SK-N-MC (cell line): ENCODE data around the gene PLEKHA7.

Experiments used
- DNase-seq: peaks from one replicate; pipeline ENCODE4 v3.0.0-alpha.2; 2011; ENCODE audit warnings: low read depth, low spot score
- H3K27ac ChIP-seq: fragments of 200-600 bp; sonication (generic); 2 replicates; pipeline ENCODE4 v1.5.1; 2016; ENCODE audit warnings: mixed run types
- H3K36me3 ChIP-seq: fragments of 200-600 bp; sonication (generic); 2 replicates; pipeline ENCODE4 v1.6.1; 2017; ENCODE audit warnings: antibody characterized with exemption, low read length, mixed read lengths; ENCODE audit not compliant: insufficient read depth
- H3K4me3 ChIP-seq: fragments of 200-600 bp; sonication (generic); 2 replicates; pipeline ENCODE4 v1.5.1; 2016
- H3K9ac ChIP-seq: fragments of 200-600 bp; sonication (generic); 2 replicates; pipeline ENCODE4 v1.8.0; 2017; ENCODE audit warnings: mixed run types, mixed read lengths; ENCODE audit not compliant: insufficient read length
- H3K9me3 ChIP-seq: fragments of 200-600 bp; sonication (generic); 2 replicates; pipeline ENCODE4 v1.6.1; 2017; ENCODE audit warnings: low read depth, mild to moderate bottlenecking, antibody characterized with exemption, low read length, moderate library complexity, mixed read lengths
- EZH2 ChIP-seq: fragments of 200-600 bp; sonication (generic); IDR thresholded peaks from one replicate; pipeline ENCODE4 v1.6.1; 2017; ENCODE audit warnings: antibody characterized with exemption
- FOXP2 ChIP-seq: optimal IDR thresholded peaks from 2 replicates; pipeline ENCODE3; 2011; ENCODE audit warnings: mild to moderate bottlenecking, moderate library complexity; ENCODE audit not compliant: insufficient read depth; ENCODE audit errors: extremely low read length, control extremely low read depth
- POLR2AphosphoS5 ChIP-seq: IDR thresholded peaks from 2 replicates; pipeline ENCODE4 v1.6.1; 2012; ENCODE audit warnings: mild to moderate bottlenecking, low read depth, low read length, borderline replicate concordance

Gene PLEKHA7

GRCh38 chr11:16790486-16791190 is 223.6 kb downstream of the PLEKHA7 start:
- Histone ChIP-seq H3K9me3 (no peaks in the 10 kb centered on the region), H3K4me3 (no peak overlapping the region), H3K27ac (no peak overlapping the region), H3K9ac (no peak overlapping the region), H3K36me3 (no peaks in the 10 kb centered on the region)
- TF ChIP-seq POLR2AphosphoS5 (no peak), EZH2 (no peak), FOXP2 (no peak)
- no peak for DNase-seq

- no peaks in the 10 kb centered on the region for H3K9me3 ChIP-seq
- H3K9ac ChIP-seq = no peak overlapping the region
- no peak for TF ChIP-seq FOXP2
- TF ChIP-seq POLR2AphosphoS5 = no peak
- no peak for TF ChIP-seq EZH2
- no peak for DNase-seq
- no peak overlapping the region for H3K27ac ChIP-seq
- no peaks in the 10 kb centered on the region for H3K36me3 ChIP-seq
- no peak overlapping the region for H3K4me3 ChIP-seq
These were observed 224.4 kb downstream of the PLEKHA7 start for GRCh38 chr11:16789560-16790485.

DNA sequence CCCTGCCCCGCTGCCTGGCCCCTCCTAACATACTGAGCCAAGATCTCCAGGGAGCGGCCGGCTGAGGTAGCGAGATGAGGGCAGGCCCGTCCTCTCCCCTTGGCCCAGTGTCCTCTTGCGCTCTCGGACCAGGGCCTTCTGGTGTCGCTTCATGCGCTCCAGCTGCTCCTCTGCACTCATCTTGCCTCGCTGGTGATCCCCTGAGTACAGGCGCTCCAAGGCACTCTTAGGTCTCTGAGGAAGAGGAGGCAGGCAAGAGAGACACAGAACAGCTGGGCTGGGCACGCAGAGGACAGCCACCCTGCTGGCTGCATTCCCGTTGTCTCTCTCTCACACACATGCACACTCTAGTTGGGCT is 225.2 kb downstream of the PLEKHA7 start:
- no peaks in the 10 kb centered on the region for H3K36me3 ChIP-seq
- TF ChIP-seq EZH2 (no peak), POLR2AphosphoS5 (no peak), FOXP2 (no peak)

GRCh38 chr11:16788141-16789062 is 225.8 kb downstream of the PLEKHA7 start:
- H3K9me3 ChIP-seq = no peaks in the 10 kb centered on the region
- no peak overlapping the region for H3K9ac ChIP-seq
- no peak overlapping the region for H3K27ac ChIP-seq
- H3K4me3 ChIP-seq = no peak overlapping the region
- TF ChIP-seq FOXP2 (no peak), EZH2 (no peak), POLR2AphosphoS5 (no peak)
- no peaks in the 10 kb centered on the region for H3K36me3 ChIP-seq
- DNase-seq = no peak

More for the DNA sequence above, 225.2 kb downstream of the PLEKHA7 start:
- no peak for DNase-seq
- Histone ChIP-seq H3K9me3 (no peaks in the 10 kb centered on the region), H3K4me3 (no peak overlapping the region), H3K9ac (no peak overlapping the region), H3K27ac (no peak overlapping the region)

- no peak for DNase-seq
- no peak overlapping the region for H3K27ac ChIP-seq
These were observed 227.0 kb downstream of the PLEKHA7 start for GRCh38 chr11:16787035-16787742.

DNA sequence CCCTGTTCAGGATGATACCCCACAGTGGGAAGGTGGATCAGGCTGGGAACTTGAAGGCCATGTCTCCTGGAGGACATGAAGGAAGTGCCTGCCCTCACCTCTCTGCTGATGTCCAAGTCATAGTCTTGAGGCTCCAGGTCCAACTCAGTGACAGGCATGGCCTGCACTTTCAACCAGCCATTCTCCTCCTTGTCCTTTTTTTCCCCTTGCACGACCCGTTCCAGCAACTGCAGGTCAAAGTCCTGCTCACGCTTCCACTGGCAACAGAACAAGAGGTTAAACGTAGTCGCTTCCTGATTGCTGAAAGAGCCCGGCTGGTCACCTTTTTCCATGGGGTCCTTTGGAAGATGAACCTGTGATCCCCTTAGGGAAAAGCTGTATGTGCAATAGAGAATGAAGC is 228.1 kb downstream of the PLEKHA7 start:
- no peaks in the 10 kb centered on the region for H3K36me3 ChIP-seq
- no peak for DNase-seq
- no peaks in the 10 kb centered on the region for H3K9me3 ChIP-seq
- no peak overlapping the region for H3K27ac ChIP-seq
- no peak overlapping the region for H3K9ac ChIP-seq
- TF ChIP-seq FOXP2 = no peak
- no peak for TF ChIP-seq EZH2
- no peak for TF ChIP-seq POLR2AphosphoS5
- no peak overlapping the region for H3K4me3 ChIP-seq

More at GRCh38 chr11:16787035-16787742, 227.0 kb downstream of the PLEKHA7 start:
- H3K4me3 ChIP-seq = no peak overlapping the region
- H3K9me3 ChIP-seq = no peaks in the 10 kb centered on the region
- H3K9ac ChIP-seq = no peak overlapping the region
- no peaks in the 10 kb centered on the region for H3K36me3 ChIP-seq
- TF ChIP-seq POLR2AphosphoS5 = no peak
- TF ChIP-seq FOXP2 = no peak
- TF ChIP-seq EZH2 = no peak

- no peak overlapping the region for H3K4me3 ChIP-seq
- no peaks in the 10 kb centered on the region for H3K9me3 ChIP-seq
- H3K9ac ChIP-seq = no peak overlapping the region
- H3K27ac ChIP-seq = no peak overlapping the region
- DNase-seq = peak; percentile 60
- no peaks in the 10 kb centered on the region for H3K36me3 ChIP-seq
- TF ChIP-seq FOXP2 (no peak), POLR2AphosphoS5 (no peak), EZH2 (no peak)
These were observed 228.6 kb downstream of the PLEKHA7 start for GRCh38 chr11:16785520-16786128.
